Left kidney (tissue), 2 donors: ENCODE results near the gene SCNN1A. TPM values are rescaled to one million over a fixed set of nuclear protein-coding genes. Genes with fewer than 3 reads are reported as not detected.

Experiments used
- DNase-seq: peaks from one replicate; pipeline ENCODE4 v3.0.0-alpha.2; 2013
- polyA plus RNA-seq: library from polyadenylated mRNA; unstranded; fragments of 120-200 nt; gene quantifications from one replicate; pipeline ENCODE4 v1.2.1, GENCODE V29; 2013; ENCODE audit not compliant: insufficient read length

The SCNN1A gene
- polyA plus RNA-seq, 1 donor = 80.1 TPM

DNA sequence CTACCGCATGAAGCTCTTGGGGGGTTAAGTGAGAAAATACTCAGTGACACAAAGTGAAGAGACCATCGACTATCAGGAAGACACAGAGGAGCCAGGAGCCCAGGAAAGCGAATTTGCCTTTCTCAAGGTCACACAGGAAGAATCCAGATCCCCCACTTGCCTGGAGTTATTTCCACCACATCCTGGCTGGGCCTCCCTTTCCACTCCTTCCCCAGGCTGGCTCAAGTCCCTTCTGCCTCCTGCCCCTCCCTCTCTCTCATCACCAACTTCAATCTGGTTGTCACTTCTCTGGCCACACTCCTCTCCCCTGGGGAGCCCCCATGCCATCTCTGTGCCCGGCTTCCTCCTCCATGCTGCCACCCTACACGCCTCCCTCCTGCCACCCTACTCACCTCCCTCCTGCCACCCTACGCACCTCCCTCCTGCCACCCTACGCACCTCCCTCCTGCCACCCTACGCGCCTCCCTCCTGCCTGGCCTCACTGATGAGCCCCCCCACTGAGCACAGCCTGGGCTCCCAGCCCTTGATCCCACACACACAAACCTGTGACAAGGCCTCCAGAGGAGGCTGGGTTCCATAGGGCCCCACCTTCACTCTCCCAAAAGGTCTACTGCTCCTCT lies 6.3 kb downstream of the SCNN1A start:
- DNase-seq = no peak

DNA sequence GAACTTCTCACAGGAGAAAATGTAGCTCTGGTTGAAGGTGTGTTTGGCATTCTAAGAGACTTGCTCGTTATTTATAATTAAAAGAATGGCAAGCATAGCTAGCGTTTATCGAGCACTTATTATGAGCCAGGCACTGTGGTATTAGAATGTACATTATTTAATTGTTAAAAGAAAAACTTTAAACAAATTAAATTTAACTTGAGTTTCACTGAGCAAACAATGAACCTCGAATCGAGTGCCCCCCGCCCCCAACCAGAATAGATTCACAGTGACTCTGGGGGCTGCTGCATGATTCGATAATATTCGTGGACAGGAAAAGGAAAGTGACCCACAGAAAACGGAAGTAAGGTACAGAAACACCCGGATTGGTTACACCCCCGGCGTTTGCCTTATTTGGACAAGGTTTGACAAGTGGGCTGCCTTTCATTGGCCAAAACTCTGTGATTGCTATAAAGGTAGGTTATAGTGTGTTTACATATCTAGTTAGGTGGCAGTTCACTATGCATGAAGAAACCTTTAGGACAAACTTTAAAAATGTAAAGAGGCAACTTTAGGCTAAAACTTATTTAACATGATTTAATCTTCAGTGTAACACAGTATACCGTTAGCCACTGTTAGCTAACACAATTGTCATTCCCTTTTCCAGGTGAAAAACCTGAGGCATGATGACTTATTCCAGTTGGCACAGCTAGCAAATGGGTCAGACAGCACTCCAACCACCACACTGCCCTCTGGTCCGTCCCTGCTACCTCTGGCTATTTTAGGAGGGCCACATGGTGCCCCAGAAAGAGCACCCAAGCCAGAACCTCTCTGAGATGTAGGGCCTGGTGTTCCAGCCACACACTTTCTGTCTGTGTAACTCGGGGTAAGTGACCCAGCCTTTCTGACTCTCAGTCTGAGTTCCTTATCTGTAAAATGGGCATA lies 7.1 kb downstream of the SCNN1A start:
- DNase-seq = no peak

DNA sequence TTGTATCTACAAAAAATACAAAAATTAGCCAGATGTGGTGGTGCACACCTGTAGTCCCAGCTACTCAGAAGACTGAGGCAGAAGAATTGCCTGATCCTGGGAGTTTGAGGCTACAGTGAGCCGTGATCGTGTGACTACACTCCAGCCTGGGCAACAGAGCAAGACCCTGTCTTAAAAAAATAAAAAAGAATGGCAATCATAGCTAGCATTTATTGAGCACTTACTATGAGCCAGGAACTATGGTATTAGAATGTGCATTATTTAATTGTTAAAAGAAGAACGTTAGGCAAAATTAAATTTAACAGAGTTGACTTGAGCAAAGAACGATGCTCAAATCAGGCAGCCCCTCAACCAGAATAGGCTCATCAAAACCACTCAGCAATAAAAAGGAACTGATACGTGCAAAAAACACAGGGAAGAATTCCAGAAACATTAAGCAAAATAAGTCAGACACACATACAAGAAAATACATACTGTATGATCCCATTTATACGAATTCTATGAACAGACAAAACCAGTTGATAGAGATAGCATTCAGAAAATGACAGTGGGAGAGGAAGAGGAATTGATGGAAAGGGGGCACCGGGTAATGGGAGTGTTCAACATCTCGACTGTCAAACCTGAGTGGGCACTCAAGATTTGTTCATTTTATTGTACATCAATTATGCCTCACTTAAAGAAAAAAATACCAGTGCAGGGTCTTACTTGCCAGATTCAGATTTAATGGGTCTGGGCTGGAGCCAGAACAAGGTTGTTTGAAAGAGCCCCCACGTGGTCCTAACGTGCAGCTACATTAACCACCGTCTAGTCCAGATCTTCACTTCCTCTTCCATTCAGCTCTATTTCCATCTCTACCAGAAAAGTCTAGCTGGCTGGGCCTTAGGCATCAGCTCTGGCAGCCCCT lies 8.0 kb downstream of the SCNN1A start:
- DNase-seq = no peak

DNA sequence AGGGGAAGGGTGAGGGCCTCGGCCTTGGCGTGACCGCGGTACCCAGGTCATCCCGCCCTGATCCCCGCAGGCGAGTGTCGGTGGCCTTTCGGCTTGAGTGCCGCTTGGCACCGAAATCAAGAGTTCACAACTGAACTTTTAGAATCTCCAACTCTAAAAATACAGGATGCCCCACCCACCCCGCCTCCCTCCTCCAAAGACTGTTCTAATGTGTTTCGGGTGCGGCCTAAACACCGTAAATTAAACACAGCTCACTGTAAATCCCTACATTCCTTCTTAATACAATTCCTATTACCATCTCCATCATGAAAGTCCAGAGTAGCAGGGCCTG lies 11.4 kb downstream of the SCNN1A start:
- DNase-seq = no peak

DNA sequence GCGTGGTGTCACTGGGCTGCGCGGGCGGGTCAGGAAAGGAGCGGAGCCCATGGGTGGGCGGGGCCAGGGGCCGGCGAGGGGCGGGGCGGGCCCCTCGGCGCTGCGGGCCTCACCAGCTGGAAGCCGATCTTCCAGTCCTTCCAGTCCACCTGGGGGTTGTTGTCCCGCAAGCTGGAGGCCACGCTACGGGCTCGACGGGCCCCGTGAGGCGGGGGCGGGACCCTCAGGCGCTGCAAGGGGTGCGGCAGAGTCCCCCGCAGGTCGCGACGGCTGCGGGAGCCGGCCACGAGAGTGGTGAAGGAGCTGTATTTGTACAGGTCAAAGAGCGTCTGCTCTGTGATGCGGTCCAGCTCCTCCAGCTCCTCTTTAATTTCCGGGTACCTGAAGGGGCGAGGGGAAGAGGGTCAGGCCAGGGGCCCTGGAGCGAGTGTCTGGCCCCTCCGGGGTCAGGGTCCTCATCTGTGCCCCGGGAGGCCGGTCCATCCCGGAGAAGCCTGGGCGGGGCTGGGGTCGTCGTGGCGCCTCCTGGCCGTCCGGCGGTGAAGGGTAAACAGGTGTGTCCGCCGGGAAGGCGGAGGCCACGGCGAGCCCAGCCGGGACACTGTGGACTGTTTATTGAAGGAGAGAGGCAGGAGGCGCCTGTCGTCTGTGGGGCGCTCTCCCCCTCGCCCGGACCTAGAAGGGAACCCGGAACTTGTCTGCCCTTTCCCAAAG lies 11.9 kb downstream of the SCNN1A start:
- DNase-seq = no peak

DNA sequence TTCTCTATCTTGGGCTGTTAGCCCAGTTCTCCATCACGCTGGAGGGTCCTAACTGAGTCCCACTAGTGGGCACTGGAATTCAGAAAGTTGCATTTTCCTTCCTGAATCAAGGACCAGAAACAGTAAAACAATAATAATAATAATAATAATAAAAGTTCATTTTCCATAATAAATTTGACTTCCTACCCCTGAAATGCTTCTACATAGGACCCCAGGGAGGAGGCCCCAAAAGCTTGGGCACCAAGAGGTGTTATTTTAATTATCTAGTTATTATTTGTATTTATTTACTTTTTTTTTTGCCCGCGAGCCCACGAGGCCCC lies 12.4 kb downstream of the SCNN1A start:
- no peak for DNase-seq

DNA sequence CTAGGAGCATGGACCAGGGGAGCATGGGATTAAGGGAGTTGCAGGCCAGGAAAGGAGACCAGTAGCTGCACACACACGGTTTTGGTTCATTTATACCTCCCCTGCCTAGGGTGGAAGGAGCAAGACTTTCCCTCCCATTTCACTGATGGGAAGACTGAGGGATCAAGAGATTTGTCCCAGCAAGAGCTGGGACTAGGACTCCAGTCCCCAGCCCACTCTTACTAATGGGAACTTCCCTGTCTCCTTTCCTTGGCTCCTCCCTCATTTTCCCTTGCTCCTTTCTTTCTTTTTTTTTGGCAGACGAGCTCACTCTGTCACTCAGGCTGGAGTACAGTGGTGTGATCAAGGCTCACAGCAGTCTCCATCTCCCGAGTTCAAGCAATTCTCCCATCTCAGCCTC lies 13.0 kb downstream of the SCNN1A start:
- no peak for DNase-seq

DNA sequence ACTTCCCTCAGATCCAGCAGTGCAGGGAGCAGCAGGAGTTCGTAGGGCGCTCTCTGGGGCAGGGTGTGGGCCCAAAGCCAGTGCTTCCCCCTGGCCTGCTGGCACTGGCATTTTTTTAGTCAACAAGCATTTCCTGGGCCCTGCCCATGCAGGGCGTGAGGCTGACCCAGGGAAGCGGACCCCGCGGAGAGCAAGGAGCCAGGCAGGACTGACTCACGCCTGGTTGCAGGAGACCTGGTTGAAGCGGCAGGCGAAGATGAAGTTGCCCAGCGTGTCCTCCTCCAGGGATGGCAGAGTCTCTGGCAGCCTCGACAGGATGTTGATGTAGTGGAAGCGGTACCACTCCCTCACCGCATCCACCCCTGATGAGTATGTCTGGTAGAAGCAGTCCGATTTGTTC lies 13.5 kb downstream of the SCNN1A start:
- DNase-seq = no peak

DNA sequence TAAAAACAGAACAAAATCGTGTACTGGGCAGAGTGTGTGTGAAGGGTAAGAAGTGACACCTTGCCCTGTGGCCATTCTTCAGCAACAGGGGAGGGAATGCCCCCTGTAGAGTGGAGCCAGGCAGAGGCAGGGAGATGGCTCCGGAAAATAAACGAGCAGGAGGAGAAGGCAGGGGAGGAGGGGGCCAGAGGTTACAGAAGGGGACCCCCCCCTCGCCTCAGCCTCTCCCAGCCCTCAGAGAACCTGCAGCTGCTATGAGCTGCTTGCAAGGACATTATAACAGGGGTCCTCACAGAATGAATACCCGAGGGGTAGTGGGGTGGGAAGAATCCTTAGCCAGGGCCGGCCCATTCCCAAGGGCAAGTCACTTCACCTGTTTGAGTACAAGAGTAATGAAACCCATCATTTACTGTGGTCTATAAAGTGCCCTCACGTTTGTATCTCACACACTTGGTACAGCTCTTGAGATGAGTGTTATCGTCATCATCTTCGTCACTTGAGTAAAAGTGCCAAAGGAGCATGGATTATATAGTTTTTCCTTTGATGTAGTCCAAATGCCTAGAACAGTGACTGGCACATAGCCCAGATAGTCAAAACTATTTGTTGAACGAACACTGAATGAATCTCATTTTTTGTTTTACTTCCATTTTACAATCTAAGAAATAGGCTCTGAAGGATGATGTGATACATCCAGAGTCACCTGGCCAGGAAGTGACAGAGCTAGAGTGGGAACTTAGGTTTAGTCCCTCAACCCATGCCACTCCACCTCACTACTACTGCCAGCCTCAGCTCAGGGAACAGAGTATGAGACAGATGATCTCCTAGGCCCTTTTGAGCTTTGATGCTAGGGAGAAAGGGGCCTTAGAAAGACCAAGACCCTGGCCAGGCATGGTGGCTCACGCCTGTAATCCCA lies 14.5 kb downstream of the SCNN1A start:
- no peak for DNase-seq

DNA sequence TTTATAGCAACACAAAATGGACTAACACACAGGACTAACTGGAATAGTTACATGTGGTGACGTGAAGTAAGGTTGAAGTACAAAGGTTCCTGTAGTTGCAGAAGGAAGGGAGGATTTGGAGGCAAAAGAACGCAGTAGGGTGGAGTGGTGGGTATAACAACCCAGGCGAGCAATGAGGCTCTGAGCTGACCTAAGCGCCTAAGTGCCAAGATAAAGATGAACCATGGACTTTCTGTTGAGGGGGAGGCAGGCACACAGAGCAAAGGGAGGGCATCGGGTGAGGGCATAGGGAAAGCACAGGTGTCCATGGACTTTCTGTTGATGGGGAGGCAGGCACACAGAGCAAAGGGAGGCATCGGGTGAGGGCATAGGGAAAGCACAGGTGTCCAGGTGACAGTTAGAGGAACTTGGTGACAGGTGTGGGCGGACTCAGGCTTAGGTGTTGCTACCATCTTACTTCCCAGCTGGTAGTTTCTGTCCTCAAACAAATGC lies 15.2 kb downstream of the SCNN1A start:
- no peak for DNase-seq

DNA sequence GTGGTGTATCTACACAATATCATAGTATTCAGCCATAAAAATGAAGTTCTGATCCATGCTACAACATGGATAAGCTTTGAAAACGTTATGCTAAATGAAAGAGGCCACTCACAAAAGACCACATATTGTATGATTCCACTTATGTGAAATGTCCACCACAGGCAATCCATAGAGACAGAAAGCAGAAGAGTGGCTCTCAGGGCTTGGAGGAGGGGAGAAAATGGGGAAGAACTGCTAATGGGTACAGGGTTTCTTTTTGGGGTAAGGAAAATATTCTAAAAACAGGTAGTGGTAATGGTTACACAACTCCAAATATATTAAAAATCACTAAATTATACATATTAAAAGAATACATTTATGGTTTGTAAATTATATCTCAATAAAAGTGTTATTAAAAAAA lies 16.5 kb downstream of the SCNN1A start:
- no peak for DNase-seq

DNA sequence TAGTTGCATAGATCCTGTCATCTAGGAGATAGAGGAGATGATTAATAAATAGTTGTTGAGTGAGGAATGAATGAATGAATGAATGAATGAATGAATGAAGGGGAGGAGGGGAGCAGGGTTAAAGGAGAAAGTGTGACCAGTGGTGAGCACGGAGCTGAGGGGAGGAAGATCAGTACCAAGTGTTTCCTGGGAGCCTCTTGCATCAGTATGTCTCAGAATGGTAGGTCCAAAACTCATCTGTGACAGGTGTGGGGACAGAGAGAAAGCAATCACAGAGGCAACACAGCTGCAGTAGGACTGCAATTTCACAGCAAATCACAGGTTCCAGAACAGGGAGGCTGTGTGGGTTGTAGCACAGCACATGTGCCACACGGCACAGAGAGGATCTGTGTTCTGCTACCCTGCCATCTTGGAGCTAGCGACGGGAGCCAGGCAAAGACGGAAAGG lies 19.0 kb downstream of the SCNN1A start:
- DNase-seq = no peak

DNA sequence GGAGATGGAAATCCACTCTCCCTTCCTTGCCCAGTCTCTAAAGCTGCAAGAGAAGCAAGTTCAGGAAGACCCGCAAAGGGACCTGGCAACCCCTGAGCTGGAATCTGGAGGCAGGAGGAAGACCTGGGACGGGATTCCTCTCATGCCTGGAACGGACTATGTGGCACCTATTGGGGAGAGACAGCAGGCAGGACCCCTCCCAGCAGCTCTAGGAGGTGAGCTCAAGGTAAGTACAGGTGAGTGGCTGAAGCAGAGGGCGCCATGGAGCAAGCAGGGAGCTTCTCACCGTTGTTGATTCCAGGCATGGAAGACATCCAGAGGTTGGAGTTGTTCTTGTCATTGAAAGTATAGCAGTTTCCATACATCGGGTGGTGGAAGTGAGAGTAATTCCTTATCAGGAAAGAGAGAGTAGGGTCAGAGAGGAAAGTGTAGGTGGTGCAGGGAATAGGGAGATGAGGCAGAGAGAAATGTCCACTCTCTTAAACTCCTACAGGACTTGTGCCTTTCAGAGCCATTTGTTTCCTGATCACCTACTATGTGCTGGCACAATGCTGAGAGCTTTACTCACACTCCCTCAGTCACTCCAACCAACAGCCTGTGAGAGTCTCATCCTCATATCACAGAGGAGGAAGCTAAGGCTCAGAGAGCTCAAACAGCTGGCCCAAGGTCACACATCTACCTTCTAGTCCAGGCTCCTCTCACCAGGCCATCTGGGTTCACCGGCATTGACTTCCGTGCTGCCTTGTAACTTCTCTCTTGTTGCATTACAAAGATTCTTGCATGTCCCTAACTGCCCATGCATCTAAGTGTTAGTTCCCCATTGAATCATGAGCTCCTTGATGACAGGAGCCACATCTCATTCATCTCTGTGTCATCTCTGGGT lies 19.6 kb downstream of the SCNN1A start:
- no peak for DNase-seq

DNA sequence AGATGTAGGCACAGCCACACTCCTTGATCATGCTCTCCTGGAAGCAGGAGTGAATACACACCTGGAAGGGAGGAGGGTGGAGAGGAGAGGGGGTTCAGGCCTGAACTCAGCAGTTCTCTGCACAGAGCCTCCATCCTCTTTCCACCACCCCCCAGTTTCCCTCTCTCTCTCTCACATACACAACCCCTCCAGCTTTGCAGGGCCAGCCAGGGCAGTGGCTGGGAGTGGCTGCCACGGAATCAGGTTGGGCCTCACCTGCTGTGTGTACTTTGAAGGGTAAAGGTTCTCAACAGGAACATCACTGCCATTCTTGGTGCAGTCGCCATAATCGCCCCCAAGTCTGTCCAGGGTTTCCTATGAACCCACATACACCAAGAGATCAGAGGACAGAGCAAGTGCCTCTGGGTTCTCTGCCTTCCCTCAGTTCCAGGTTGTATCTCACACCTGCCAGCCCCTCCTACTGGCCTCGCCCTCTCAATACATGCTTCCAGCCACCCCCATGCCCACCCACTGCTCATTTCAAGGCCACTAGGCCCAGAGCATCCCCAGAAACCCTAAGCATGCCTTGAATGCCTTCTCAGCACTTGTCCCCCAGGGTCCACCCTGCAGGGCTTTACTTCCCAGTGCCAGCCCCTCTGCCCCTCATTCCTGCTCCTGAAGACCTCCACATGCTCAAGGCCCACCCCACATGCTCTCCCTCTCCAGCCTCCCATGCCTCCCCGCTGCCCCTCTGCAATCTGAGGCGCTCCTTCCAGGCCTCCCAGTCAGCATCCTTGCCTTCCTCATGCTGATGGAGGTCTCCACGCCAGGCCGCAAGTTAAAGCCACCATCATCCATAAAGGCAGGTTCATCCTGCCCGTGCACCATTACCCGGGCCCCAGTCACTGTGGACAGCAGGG lies 20.6 kb downstream of the SCNN1A start:
- no peak for DNase-seq

DNA sequence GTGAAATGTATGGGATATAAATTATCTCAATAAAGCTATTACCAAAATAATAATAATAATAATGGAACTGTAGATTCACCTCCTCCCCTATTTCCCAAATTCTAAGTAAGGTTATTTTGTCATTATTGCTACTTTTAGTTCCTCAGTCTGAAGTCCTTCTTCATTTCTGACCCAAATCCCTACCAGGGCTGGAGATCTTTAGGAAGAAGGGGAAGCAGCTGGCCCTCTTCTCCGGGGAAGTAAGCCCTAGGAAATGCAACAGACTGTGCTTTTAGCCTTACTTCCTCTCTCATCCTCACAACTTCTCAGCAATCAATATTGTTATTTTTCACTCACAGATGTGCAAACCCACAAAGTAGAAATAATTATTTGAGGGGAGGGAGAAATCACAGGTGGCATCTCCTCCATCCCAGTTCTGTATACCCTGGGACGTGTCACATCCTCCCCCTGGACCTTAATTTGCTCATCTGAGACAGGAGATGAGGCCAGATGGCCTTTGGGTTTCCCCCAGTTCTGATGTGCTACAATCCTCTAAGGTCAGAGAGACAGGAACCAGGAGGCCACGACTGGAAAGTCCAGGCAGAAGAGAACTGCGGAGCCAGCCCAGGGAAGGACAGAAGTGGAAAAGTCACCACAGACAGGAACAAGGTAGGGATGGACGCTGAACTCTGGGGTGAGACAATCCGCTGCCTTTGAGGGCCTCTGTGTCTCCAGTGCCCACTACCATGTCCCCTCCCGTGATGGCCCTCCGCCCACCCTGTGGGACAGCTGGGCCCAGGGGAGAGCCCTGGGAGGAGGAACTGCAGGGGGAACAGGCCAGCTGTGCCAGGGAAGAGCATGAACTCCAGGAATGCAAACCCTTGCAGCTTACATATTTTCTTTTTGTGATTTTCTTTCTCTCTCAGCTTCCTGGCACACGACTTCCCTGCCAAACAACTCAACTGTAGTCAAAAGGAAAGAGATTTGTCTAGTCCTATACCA lies 22.9 kb downstream of the SCNN1A start:
- no peak for DNase-seq

DNA sequence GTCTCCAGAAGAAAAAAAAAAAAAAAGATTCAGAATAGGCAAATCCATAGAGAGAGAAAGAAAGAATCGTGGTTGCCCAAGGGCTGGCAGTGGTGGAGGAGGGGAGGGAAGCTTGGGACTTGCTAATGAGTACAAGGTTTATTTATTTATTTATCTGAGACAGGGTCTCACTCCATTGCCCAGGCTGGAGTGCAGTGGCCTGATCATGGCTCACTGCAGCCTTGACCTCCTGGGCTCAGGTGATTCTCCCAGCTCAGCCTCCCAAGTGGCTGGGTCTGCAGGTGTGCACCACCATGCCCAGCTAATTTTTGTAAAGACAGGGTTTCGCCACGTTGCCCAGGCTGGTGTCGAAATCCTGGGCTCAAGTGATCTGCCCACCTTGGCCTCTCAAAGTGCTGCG lies 23.7 kb downstream of the SCNN1A start:
- DNase-seq = no peak
